Chondrocyte (in vitro differentiated cells): Measurements from ENCODE around the gene DLEC1. TPM values are rescaled to one million over a fixed set of nuclear protein-coding genes. Genes with fewer than 3 reads are reported as not detected.
A peak's percentile ranks its signal among the peaks of the same experiment; 100 is the strongest.

ENCODE experiments used
- DNase-seq: peaks from one replicate; pipeline ENCODE4 v3.0.0; 2021; ENCODE audit warnings: mixed read lengths, low spot score
- H3K27ac Mint-ChIP-seq: one replicate; pipeline ENCODE4 v1.8.0; 2021; ENCODE audit warnings: mild to moderate bottlenecking, moderate library complexity, mixed read lengths; ENCODE audit not compliant: unreplicated experiment
- H3K27me3 Mint-ChIP-seq: 2 replicates; pipeline ENCODE4 v1.8.0; 2021; ENCODE audit warnings: low read depth, mixed read lengths
- H3K36me3 Mint-ChIP-seq: 2 replicates; pipeline ENCODE4 v1.8.0; 2021; ENCODE audit warnings: low read depth, mixed read lengths
- H3K4me1 Mint-ChIP-seq: 2 replicates; pipeline ENCODE4 v1.8.0; 2021; ENCODE audit warnings: low read depth, mild to moderate bottlenecking, mixed read lengths
- H3K4me3 Mint-ChIP-seq: one replicate; pipeline ENCODE4 v1.8.0; 2021; ENCODE audit warnings: mild to moderate bottlenecking, moderate library complexity, mixed read lengths; ENCODE audit not compliant: unreplicated experiment
- H3K9me3 Mint-ChIP-seq: 2 replicates; pipeline ENCODE4 v1.8.0; 2021; ENCODE audit warnings: low read depth, mixed read lengths
- total RNA-seq: library from RNA; stranded (reverse); gene quantifications from 3 replicates; pipeline ENCODE4 v1.2.1, GENCODE V29; 2021
- TF ChIP-seq, protein P1 (sequence below): fragments of 200-600 bp; sonication (generic); IDR thresholded peaks from 2 replicates; pipeline ENCODE4 v1.5.0; 2021; ENCODE audit warnings: antibody characterized with exemption, mild to moderate bottlenecking, moderate library complexity

DLEC1 gene
- total RNA-seq, 1 donor from 2014 or later: 0.17 TPM

DNA sequence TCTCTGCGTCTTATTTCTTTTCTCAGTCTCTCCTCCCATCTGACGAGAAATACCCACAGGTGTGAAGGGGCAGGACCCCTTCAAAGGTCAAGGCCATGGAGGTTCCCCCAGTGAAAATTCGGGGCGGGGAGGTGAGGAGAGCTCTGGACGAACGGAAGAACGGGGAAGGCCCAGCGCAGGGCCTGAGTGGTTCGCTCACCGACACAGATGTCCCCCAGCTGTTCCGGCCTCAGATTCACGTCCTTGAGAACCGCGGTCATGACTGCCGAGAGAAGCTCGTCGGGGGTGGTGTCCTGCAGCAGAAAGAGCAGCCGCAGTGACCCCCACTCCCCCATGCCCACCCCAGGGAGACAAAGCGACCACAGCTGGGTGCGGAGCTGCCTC, 97.4 kb downstream of the DLEC1 start:
- Mint-ChIP-seq H3K9me3 (no peaks in the 10 kb centered on the region), H3K4me1 (peaks cover 40% of the 10 kb centered on the region), H3K27ac (peak overlapping the region; percentile 78), H3K36me3 (peaks cover 13% of the 10 kb centered on the region), H3K4me3 (peak overlapping the region; percentile 96), H3K27me3 (no peaks in the 10 kb centered on the region)
- DNase-seq: no peak
- TF ChIP-seq, protein P1, sequence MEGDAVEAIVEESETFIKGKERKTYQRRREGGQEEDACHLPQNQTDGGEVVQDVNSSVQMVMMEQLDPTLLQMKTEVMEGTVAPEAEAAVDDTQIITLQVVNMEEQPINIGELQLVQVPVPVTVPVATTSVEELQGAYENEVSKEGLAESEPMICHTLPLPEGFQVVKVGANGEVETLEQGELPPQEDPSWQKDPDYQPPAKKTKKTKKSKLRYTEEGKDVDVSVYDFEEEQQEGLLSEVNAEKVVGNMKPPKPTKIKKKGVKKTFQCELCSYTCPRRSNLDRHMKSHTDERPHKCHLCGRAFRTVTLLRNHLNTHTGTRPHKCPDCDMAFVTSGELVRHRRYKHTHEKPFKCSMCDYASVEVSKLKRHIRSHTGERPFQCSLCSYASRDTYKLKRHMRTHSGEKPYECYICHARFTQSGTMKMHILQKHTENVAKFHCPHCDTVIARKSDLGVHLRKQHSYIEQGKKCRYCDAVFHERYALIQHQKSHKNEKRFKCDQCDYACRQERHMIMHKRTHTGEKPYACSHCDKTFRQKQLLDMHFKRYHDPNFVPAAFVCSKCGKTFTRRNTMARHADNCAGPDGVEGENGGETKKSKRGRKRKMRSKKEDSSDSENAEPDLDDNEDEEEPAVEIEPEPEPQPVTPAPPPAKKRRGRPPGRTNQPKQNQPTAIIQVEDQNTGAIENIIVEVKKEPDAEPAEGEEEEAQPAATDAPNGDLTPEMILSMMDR: no peak

DNA sequence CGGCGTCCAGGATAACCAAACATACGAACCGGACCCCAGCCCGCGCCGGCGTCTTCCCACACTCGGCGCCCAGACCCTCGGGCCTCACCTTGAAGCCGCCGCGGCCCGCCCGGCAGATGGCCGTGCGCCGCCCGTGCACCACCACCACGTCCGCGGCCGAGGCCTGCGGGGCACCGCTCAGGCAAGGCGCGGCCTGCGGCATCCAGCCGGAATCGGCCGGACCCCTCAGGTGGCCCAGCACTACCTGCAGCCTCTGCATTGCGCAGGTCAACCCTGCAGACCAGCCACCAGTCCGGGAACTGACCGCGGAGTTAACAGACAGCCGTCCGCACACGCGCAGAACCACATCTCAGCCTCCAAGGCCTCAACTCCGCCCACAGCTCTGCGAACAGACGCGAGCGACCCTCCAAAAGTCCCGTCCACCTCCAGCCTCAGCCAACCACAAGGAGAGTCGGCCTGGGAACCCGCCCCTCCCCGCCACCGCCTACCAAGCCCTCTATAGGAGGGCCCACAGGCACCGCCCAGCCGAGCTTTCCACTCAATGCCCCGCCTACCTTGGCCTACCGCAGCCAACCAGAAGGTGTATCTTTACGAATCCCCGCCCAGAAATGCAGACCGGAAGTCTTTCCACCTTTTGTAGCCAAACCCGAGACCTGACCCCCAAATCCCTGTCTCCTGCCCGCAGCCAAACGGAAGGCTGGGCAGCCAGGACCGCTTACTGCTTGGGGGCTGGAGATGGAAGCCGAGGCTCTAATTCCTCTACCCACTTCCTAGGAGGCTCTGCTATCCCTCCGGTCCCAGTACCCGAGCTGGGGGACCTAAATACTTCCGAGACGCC, 98.0 kb downstream of the DLEC1 start, which contains the start of gene ACAA1:
Gene ACAA1 (minus strand): TSS at position 351 of the 838 bp plus-strand sequence. CDS start 92 bp downstream, at position 259.
- Mint-ChIP-seq H3K9me3 (no peaks in the 10 kb centered on the region), H3K36me3 (peaks cover 13% of the 10 kb centered on the region), H3K27ac (peak within 1 kb of the TSS; percentile 95), H3K4me1 (peaks cover 40% of the 10 kb centered on the region), H3K27me3 (no peaks in the 10 kb centered on the region), H3K4me3 (peak within 1 kb of the TSS; percentile 96)
- TF ChIP-seq, protein P1: peak; percentile 42
- DNase-seq: peak; percentile 100

DNA sequence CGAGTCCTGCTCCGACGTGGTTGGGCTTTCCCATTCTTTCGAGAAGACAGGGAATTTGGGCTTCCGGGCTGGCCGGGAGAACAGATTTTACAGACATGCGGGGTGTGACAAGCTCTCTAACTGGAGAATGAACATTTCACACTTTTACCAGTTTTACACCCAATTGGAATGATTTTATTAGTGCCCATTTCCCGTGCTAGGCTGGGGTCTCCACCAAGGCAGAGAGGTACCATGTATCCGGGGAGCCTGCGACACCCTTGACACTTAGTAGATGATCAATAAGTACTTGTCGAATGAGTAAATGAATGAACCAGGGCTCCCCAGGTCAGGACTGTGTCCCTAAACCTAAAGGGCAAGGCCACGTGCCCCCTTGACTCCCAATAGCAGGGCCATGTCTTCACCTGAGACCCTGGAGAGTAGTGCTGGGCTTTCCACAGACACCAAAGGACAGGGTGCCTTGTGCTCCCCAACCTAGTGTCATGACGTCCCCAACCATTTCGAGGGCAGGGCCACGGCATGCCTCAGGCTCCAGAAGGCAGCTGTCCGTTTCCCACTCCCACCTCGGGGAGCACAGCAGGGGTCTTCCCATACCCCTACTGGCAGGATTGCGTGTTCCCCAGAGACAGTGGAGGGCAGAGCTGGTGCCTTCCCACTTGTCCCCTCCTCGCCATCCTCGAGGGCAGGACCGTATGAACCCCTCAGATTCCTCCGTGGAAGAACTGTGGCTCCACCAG, 98.8 kb downstream of the DLEC1 start:
- H3K4me1 Mint-ChIP-seq: peaks cover 40% of the 10 kb centered on the region
- no peaks in the 10 kb centered on the region for H3K9me3 Mint-ChIP-seq
- H3K36me3 Mint-ChIP-seq: peaks cover 14% of the 10 kb centered on the region
- no peaks in the 10 kb centered on the region for H3K27me3 Mint-ChIP-seq
- TF ChIP-seq, protein P1: no peak
- H3K4me3 Mint-ChIP-seq: peak overlapping the region; percentile 96
- H3K27ac Mint-ChIP-seq: peak overlapping the region; percentile 95
- no peak for DNase-seq

DNA sequence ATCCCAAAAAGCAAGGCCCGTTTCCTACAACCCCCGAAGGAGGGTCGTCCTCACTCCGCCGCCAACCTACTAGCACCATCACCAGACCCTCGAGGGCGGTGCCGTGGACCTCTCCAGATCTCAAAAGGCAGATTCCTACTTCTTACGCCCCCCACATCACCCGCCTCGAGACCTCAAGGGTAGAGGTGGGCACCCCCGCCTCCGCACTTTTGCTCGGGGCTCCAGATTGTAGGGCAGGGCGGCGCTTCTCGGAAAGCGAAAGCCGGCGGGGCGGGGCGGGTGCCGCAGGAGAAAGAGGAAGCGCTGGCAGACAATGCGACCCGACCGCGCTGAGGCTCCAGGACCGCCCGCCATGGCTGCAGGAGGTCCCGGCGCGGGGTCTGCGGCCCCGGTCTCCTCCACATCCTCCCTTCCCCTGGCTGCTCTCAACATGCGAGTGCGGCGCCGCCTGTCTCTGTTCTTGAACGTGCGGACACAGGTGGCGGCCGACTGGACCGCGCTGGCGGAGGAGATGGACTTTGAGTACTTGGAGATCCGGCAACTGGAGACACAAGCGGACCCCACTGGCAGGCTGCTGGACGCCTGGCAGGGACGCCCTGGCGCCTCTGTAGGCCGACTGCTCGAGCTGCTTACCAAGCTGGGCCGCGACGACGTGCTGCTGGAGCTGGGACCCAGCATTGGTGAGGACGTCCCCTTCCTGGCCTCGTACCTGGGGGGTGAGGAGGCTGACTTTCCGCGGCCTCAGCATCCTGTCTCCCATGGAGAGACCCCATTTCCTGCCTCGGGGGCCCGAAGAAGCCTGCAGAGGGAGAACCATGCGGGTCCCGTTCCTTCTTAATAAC, 99.6 kb downstream of the DLEC1 start, which contains the start of gene MYD88:
Gene MYD88 (plus strand): TSS at position 313 of the 842 bp plus-strand sequence. CDS start 40 bp downstream, at position 353.
- Mint-ChIP-seq H3K27me3 (no peaks in the 10 kb centered on the region), H3K27ac (peak within 1 kb of the TSS; percentile 95), H3K9me3 (no peaks in the 10 kb centered on the region), H3K4me3 (peak within 1 kb of the TSS; percentile 96), H3K4me1 (peaks cover 40% of the 10 kb centered on the region), H3K36me3 (peaks cover 13% of the 10 kb centered on the region)
- TF ChIP-seq, protein P1: peak; percentile 46
- no peak for DNase-seq
